ENCODE measurements around the gene ANGPTL7. TPM values are rescaled to one million over a fixed set of nuclear protein-coding genes. Genes with fewer than 3 reads are reported as not detected.
"Not testable (repeated sequence)": the region's sequence is repeated elsewhere in the genome, so short reads cannot be mapped to it uniquely, and the experiment has no call there.

ANGPTL7 gene
- total and polyA plus RNA-seq, 2 of the 8 experiments (the other 6 are each of a cell fraction or from before 2014, with no cell fraction given): not detected

- not testable (repeated sequence) for H2BK12ac ChIP-seq (ENCODE audit: low read depth, low read length); H3K27me3 ChIP-seq (replicated peaks in 1 of 4; ENCODE audit: control insufficient read depth in 3 of 4, extremely low read depth in 1 of 4, insufficient read depth in 3 of 4, low read length in 3 of 4); H3K18ac ChIP-seq (ENCODE audit: extremely low read depth, low read length); H2AK5ac ChIP-seq (ENCODE audit: low read depth, low read length); H3K23me2 ChIP-seq (ENCODE audit: low read depth, low read length); H3K56ac ChIP-seq (replicated peaks; ENCODE audit: insufficient read length, low read depth, low read length); H3K23ac ChIP-seq (ENCODE audit: insufficient read length); H2BK20ac ChIP-seq (ENCODE audit: low read length); H2BK15ac ChIP-seq (ENCODE audit: low read length); FAIRE-seq; H3K4me3 ChIP-seq (ENCODE audit: extremely low read depth in 1 of 4, insufficient read depth in 2 of 4, low read depth in 3 of 4, low read length in 4 of 4); H2BK120ac ChIP-seq (replicated peaks; ENCODE audit: low read depth, low read length); H3K14ac ChIP-seq (ENCODE audit: insufficient read length); H4K8ac ChIP-seq (ENCODE audit: extremely low read depth, insufficient read depth, low read length); H3K4me1 ChIP-seq (replicated peaks in 1 of 4; ENCODE audit: control insufficient read depth in 3 of 4, insufficient read depth in 4 of 4, low read length in 3 of 4); H3K79me2 ChIP-seq (ENCODE audit: control insufficient read depth in 1 of 2, insufficient read depth in 2 of 2, low read length in 2 of 2); H4K5ac ChIP-seq (ENCODE audit: insufficient read length, low read depth, low read length); H3K9ac ChIP-seq (replicated peaks in 1 of 4; ENCODE audit: extremely low read depth in 1 of 4, low read depth in 3 of 4, low read length in 3 of 4); H3K36me3 ChIP-seq (ENCODE audit: control insufficient read depth in 2 of 4, insufficient read depth in 4 of 4, low read length in 3 of 4); H3K27ac ChIP-seq (ENCODE audit: low read depth, low read length); H2AFZ ChIP-seq (ENCODE audit: low read length); H3K79me1 ChIP-seq (ENCODE audit: low read depth, low read length); H4K20me1 ChIP-seq (replicated peaks in 1 of 2; ENCODE audit: control insufficient read depth in 1 of 2, insufficient read depth in 2 of 2, low read length in 2 of 2); DNase-seq (ENCODE audit: low read depth in 1 of 2, low spot score in 2 of 2); H3K9me3 ChIP-seq (ENCODE audit: insufficient read depth in 2 of 2, low read depth in 1 of 2, low read length in 1 of 2); H2BK5ac ChIP-seq (ENCODE audit: low read depth, low read length); H3K4ac ChIP-seq (replicated peaks; ENCODE audit: insufficient read length, low read depth, low read length); H3K4me2 ChIP-seq (ENCODE audit: insufficient read depth in 1 of 2, low read depth in 2 of 2, low read length in 2 of 2); H4K91ac ChIP-seq (replicated peaks; ENCODE audit: insufficient read length, low read length)
- ChIA-PET POLR2A (ENCODE audit: partially characterized antibody) (interaction anchor here (0.6 to 0.9 kb wide), 4 partner anchors 10 to 142 kb away, joined by 3 to 5 read pairs (median 3); partner anchors contain the start of gene EXOSC10), CTCF (ENCODE audit: partially characterized antibody) (interaction anchor here (1.2 kb wide), 2 partner anchors 62 to 142 kb away, joined by 3 to 5 read pairs; no protein-coding TSS in a partner anchor)
- 98% methylated on average over 3 of the region's 3 CpGs; no CpG with 5 or more reads in 1 of the 2 experiments for WGBS, 2 experiments (ENCODE audit: extremely low coverage in 1 of 2, insufficient coverage in 1 of 2, insufficient read length in 1 of 2, insufficient replicate concordance in 2 of 2, low coverage in 1 of 2, low lambda C conversion rate in 2 of 2, missing lambda C conversion rate in 1 of 2)
These were observed 9.4 kb upstream of the ANGPTL7 start for GRCh38 chr1:11179749-11180148.

All from H1 (cell line).